PC-9 (cell line): Measurements from ENCODE around the gene ZSCAN9. TPM values are rescaled to one million over a fixed set of nuclear protein-coding genes. Genes with fewer than 3 reads are reported as not detected.
A peak's percentile ranks its signal among the peaks of the same experiment; 100 is the strongest.

ENCODE experiments used
- BruUV-seq: library from RNA; stranded (reverse); fragments of 400-500 nt; replicated peaks from 2 replicates; lab custom pipeline; 2021; lab: Mats Ljungman, UMichigan
- CTCF ChIA-PET: fragments of 300-600 bp; sonication (Branson Sonifier 250); formaldehyde crosslinking; loops from one replicate; lab custom pipeline; 2022; ENCODE audit warnings: antibody characterized with exemption; lab: Charles Lee
- POLR2A ChIA-PET: fragments of 300-600 bp; sonication (Branson Sonifier 250); formaldehyde crosslinking; loops from one replicate; lab custom pipeline; 2022; ENCODE audit warnings: antibody characterized with exemption; ENCODE audit not compliant: unreplicated experiment; lab: Charles Lee
- DNase-seq, 2 experiments: peaks; one replicate each; pipeline versions ENCODE4 v3.0.0 to v3.0.0-alpha.2; 2015 to 2022; ENCODE audit warnings: mixed read lengths in 1 of 2
- H2AFZ ChIP-seq: fragments of 200-600 bp; sonication (generic); 2 replicates; pipeline ENCODE4 v1.8.1; 2017; ENCODE audit warnings: antibody characterized with exemption
- H3F3A ChIP-seq: fragments of 200-600 bp; sonication (generic); 2 replicates; pipeline ENCODE4 v1.8.1; 2017; ENCODE audit warnings: antibody characterized with exemption, mild to moderate bottlenecking, low read depth; ENCODE audit not compliant: insufficient read depth
- H3K27ac ChIP-seq: fragments of 200-600 bp; sonication (generic); 2 replicates; pipeline ENCODE4 v1.6.1; 2016; ENCODE audit warnings: mixed run types
- H3K27me3 ChIP-seq: fragments of 200-600 bp; sonication (generic); 2 replicates; pipeline ENCODE4 v1.6.1; 2016; ENCODE audit warnings: low read depth, mixed run types; ENCODE audit not compliant: insufficient read depth
- H3K36me3 ChIP-seq: fragments of 200-600 bp; sonication (generic); 2 replicates; pipeline ENCODE4 v1.6.1; 2016; ENCODE audit warnings: low read depth, mixed run types
- H3K4me1 ChIP-seq: fragments of 200-600 bp; sonication (generic); replicated peaks from 2 replicates; pipeline ENCODE4 v1.6.1; 2016; ENCODE audit warnings: mixed run types; ENCODE audit not compliant: insufficient read depth
- H3K4me2 ChIP-seq: fragments of 200-600 bp; sonication (generic); 2 replicates; pipeline ENCODE4 v1.6.1; 2017; ENCODE audit warnings: mixed run types
- H3K4me3 ChIP-seq: fragments of 200-600 bp; sonication (generic); 2 replicates; pipeline ENCODE4 v1.6.1; 2016; ENCODE audit warnings: mixed run types
- H3K79me2 ChIP-seq: fragments of 200-600 bp; sonication (generic); 2 replicates; pipeline ENCODE4 v1.6.1; 2017; ENCODE audit warnings: low read depth, mixed run types
- H3K9me2 ChIP-seq: fragments of 200-600 bp; sonication (generic); 2 replicates; pipeline ENCODE4 v1.8.1; 2017; ENCODE audit warnings: mild to moderate bottlenecking; ENCODE audit not compliant: insufficient read depth
- H3K9me3 ChIP-seq: fragments of 200-600 bp; sonication (generic); 2 replicates; pipeline ENCODE4 v1.8.1; 2016; ENCODE audit warnings: low read depth; ENCODE audit not compliant: insufficient read depth
- H4K20me1 ChIP-seq: fragments of 200-600 bp; sonication (generic); 2 replicates; pipeline ENCODE4 v1.8.1; 2017; ENCODE audit not compliant: insufficient read depth
- EZH2 ChIP-seq: fragments of 200-600 bp; sonication (generic); IDR thresholded peaks from 2 replicates; pipeline ENCODE4 v1.8.0; 2017; ENCODE audit warnings: antibody characterized with exemption, low read depth
- intact Hi-C: fragments of 100-400 bp; cut with micrococcal nuclease; formaldehyde crosslinking; loops from one replicate; pipeline ENCODE4 v1.10.0; 2022; ENCODE audit not compliant: unreplicated experiment
- total RNA-seq: library from RNA; stranded (reverse); gene quantifications from 2 replicates; pipeline ENCODE4 v1.2.3, GENCODE V29; 2021
- TF ChIP-seq, protein P1 (sequence below): fragments of 200-600 bp; sonication (generic); conservative IDR thresholded peaks from 2 replicates; pipeline ENCODE4 v1.6.1; 2017; ENCODE audit warnings: mixed run types, antibody characterized with exemption, mild to moderate bottlenecking, moderate library complexity

ZSCAN9 gene
- total RNA-seq, 1 experiment from 2014 or later, result 20.4 TPM

DNA sequence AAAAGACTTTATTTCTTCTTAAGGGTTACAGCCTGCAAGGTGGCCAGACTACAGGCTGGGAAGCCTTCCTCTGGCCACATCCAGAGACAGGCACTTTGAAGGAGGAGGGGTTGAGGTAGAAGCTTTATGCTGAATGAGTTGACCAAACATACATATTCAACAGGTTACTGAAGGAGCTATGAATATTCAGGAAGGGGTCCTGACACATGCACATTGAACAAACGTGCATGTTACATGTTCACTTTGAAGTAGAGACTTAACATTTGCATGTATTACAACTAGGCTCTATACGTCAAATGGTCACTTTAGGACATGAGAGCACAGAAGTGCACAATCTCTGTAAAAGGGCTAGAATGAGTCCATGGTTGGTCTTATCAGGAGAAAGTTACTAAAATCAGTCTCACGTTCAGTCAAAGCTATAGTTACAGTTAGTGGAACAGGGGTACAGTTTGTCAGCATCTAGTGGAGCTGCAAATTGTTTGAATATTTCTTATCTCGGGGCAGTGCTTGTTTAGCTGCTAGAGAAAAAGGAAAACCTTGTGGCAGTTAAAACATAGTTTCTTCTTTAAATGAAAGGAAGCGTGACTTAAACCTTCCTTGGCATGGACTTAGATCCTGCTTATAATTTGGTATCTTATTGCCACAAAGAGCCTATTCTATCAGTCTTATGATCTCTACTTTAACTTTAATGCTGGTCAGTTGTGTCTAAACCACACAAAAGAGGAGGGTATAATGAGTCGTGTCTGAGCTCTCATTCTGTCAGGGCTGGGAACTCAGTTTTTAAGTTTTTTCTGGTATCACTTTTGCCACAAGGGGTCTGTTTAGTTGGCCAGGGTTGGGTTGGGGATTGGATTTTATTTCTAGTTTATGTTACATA is 4.6 kb upstream of the ZSCAN9 start:
- Histone ChIP-seq H3K4me2 (no peak overlapping the region), H3K9me3 (no peaks in the 10 kb centered on the region), H3K4me3 (no peak overlapping the region), H3K27me3 (no peaks in the 10 kb centered on the region), H3K9me2 (no peaks in the 10 kb centered on the region), H3K4me1 (peaks cover 14% of the 10 kb centered on the region), H4K20me1 (no peaks in the 10 kb centered on the region), H3F3A (0 out of 2 replicates have a peak, but pooled peaks cover 11% of the 10 kb centered on the region), H2AFZ (no peak overlapping the region), H3K27ac (no peak overlapping the region), H3K79me2 (peaks cover under 1% of the 10 kb centered on the region; the same call in 1 of the 2 replicates), H3K36me3 (no peaks in the 10 kb centered on the region)
- intact Hi-C loops, result no loop called here
- no TSS peak for BruUV-seq
- POLR2A ChIA-PET, result no interaction called here
- no peak for DNase-seq
- TF ChIP-seq EZH2, result no peak
- CTCF ChIA-PET, result no interaction called here

DNA sequence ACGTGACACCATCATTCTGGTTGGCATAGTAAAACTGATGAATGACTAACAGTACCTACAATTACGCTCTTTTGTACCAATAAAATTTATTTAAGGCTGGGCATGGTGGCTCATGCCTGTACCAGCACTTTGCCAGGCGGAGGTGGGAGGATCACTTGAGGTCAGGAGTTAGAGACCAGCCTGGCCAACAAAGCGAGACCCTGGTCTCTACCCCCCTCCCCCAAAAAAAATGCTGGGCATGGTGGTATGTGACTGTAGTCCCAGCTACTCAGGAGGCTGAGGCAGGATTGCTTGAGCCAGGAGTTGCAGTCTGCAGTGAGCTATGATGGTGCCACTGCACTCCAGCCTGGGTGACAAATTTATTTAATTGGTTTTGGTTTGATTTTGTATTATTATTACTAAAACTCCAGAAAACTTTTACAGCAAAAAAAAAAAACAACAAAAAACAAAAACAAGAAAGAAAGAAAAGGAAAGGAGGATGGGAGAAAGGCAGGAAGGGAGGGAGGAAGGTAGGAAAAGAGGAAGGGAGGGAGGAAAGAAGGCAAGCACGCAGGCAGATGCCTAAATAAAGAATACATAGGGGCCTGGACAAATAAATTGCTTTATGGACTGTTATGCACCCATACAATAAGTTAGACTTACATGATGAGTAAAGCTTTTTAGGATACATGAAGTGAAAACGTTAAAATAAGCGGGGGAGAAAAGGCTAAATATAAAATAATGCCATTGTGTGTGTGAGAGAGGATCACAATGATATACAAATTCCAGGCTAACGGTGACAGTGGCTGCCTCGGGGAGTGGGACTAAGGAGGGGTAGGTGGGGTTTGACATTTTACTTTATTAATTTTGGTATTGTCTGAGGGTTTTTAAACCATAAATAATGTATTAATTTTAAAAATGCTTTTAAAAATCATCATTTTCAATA is 682 bp upstream of the ZSCAN9 start:
- TF ChIP-seq, protein P1, sequence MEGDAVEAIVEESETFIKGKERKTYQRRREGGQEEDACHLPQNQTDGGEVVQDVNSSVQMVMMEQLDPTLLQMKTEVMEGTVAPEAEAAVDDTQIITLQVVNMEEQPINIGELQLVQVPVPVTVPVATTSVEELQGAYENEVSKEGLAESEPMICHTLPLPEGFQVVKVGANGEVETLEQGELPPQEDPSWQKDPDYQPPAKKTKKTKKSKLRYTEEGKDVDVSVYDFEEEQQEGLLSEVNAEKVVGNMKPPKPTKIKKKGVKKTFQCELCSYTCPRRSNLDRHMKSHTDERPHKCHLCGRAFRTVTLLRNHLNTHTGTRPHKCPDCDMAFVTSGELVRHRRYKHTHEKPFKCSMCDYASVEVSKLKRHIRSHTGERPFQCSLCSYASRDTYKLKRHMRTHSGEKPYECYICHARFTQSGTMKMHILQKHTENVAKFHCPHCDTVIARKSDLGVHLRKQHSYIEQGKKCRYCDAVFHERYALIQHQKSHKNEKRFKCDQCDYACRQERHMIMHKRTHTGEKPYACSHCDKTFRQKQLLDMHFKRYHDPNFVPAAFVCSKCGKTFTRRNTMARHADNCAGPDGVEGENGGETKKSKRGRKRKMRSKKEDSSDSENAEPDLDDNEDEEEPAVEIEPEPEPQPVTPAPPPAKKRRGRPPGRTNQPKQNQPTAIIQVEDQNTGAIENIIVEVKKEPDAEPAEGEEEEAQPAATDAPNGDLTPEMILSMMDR, result no peak
- no peak for TF ChIP-seq EZH2
- DNase-seq, result no peak
- H3K27me3 ChIP-seq, result no peaks in the 10 kb centered on the region
- TSS peak; percentile 70 for BruUV-seq
- CTCF ChIA-PET, result no interaction called here
- peak overlapping the region; percentile 92 for H2AFZ ChIP-seq
- POLR2A ChIA-PET, result interaction anchor here (0.6 to 0.7 kb wide), 3 partner anchors 10 to 1860 kb away, joined by 3 to 23 read pairs (median 5); no protein-coding TSS in a partner anchor
- H3K4me2 ChIP-seq, result peak overlapping the region; percentile 94
- no peaks in the 10 kb centered on the region for H3F3A ChIP-seq
- H3K9me2 ChIP-seq, result no peaks in the 10 kb centered on the region
- H3K9me3 ChIP-seq, result no peaks in the 10 kb centered on the region
- H3K4me3 ChIP-seq, result peak overlapping the region; percentile 79
- intact Hi-C loops, result loop anchor here (1.0 to 5.0 kb wide), 4 partner anchors 28 to 133 kb away; partner anchors contain the start of genes ZKSCAN4 and ZKSCAN8
- H3K4me1 ChIP-seq, result peaks cover 18% of the 10 kb centered on the region
- H4K20me1 ChIP-seq, result no peaks in the 10 kb centered on the region
- peaks cover 6% of the 10 kb centered on the region for H3K36me3 ChIP-seq
- H3K79me2 ChIP-seq, result peaks cover 17% of the 10 kb centered on the region
- peak overlapping the region; percentile 33; the same call in 1 of the 2 replicates for H3K27ac ChIP-seq

DNA sequence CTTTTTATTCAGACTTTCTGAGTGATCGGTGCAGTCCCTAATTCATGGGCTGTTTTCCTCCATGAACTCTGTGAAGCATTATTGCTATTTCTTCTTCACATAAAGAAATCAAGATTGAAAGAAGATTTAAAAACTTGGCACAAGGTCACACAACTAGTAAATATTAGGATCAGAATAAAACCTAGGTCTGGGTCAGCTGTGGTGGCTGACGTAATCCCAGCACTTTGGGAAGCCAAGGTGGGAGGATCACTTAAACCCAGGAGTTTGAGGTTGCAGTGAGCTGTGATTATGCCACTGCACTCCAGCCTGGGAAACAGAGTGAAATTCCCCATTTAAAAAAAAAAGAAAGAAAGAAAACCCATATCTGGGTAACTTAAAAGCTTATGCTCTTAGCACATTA is 1.4 kb downstream of the ZSCAN9 start:
- H2AFZ ChIP-seq, result no peak overlapping the region
- DNase-seq, result no peak
- H3K9me2 ChIP-seq, result no peaks in the 10 kb centered on the region
- no peaks in the 10 kb centered on the region for H3K27me3 ChIP-seq
- ChIA-PET CTCF (no interaction called here), POLR2A (no interaction called here)
- TF ChIP-seq, protein P1, result no peak
- TF ChIP-seq EZH2, result no peak
- no peaks in the 10 kb centered on the region for H3K9me3 ChIP-seq
- no peak overlapping the region for H3K27ac ChIP-seq
- no peaks in the 10 kb centered on the region for H3F3A ChIP-seq
- peaks cover 16% of the 10 kb centered on the region for H3K4me1 ChIP-seq
- no TSS peak for BruUV-seq
- intact Hi-C loops, result loop anchor here (5.0 kb wide), 1 partner anchor 131 kb away; no protein-coding TSS in a partner anchor
- no peaks in the 10 kb centered on the region for H4K20me1 ChIP-seq
- peak overlapping the region; percentile 79; the same call in 1 of the 2 replicates for H3K4me3 ChIP-seq
- H3K36me3 ChIP-seq, result peaks cover 6% of the 10 kb centered on the region
- peak overlapping the region; percentile 94 for H3K4me2 ChIP-seq
- H3K79me2 ChIP-seq, result peaks cover 17% of the 10 kb centered on the region
